GM19025 (cell line): ENCODE measurements around the gene TNFSF13.

ENCODE experiments used
- ATAC-seq: cut with Tn5 transposase; IDR thresholded peaks from one replicate; pipeline ENCODE4 v1.9.1; 2021; ENCODE audit warnings: mild to moderate bottlenecking, low read depth, moderate library complexity; ENCODE audit not compliant: unreplicated experiment

TNFSF13 gene

DNA sequence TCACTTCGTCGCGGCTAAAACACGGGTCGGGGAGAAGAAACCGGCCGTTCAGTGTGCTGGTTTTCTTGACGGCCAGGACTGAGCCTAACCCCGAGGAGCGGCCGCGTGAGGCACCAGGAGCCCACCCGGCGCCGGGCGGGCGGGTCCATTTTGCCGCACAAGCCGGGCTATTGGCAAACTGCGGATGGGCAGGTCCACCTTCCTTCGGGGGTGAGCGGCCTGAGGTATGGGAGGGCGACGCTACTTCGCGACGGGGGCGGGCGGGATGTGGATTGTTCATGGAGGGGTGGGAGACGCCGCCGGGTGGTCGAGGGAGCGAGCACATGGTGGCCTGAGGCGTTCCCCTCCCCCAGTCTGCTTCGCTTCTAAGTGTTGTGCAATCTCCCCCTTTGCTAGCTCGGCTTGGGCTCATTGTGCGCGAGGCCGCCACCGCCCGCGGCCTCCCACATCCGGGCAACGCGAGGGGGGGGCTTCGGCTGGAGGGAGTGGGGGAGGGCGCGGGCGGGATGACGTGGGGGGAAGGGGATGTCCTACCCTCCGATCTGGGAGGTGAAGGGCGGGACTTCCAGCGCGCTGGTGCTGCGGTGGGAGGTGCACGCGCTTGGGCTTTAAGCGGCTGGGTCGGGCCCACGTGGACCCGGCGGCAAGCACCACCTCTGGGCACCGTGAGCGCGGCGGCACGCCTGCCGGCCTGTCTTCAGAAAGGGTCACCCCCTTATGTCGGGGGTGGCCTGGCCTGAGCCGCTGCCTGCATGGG, 15.0 kb downstream of the TNFSF13 start:
- no peak for ATAC-seq

DNA sequence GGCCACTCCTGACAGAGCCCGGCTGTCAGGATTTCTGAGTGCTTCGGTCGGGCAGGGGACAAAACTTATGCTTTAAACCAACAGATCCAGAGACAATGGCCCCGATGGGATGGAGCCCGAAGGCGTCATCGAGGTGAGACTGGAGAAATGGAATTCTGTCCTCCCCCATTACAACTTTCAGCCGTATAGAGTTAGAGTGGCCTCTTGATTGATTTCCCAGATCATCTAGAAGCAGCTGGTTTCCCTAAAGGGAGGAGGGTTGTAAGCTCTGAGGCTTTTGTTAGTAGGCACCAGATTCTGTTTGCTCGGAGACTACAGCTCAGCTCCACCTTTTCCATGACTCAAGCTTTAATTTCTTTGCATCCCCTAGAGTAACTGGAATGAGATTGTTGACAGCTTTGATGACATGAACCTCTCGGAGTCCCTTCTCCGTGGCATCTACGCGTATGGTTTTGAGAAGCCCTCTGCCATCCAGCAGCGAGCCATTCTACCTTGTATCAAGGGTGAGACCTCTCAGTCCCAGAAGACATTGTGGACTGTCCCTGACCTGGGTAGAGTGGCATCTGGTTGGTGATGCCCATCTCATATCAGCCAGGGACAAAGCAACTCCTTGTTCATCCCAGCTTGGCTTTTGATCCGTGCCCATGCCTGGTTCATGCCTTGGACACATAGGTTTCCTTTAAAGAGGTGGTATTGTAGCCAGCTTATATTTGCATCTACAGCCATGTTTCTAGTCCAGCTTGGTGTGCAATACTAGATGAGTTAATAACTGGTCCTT, 15.8 kb downstream of the TNFSF13 start:
- no peak for ATAC-seq

- ATAC-seq = no peak
These were observed 16.9 kb downstream of the TNFSF13 start for GRCh38 chr17:7575481-7575883.

- ATAC-seq = no peak
These were observed 17.4 kb downstream of the TNFSF13 start for GRCh38 chr17:7575959-7576358.

DNA sequence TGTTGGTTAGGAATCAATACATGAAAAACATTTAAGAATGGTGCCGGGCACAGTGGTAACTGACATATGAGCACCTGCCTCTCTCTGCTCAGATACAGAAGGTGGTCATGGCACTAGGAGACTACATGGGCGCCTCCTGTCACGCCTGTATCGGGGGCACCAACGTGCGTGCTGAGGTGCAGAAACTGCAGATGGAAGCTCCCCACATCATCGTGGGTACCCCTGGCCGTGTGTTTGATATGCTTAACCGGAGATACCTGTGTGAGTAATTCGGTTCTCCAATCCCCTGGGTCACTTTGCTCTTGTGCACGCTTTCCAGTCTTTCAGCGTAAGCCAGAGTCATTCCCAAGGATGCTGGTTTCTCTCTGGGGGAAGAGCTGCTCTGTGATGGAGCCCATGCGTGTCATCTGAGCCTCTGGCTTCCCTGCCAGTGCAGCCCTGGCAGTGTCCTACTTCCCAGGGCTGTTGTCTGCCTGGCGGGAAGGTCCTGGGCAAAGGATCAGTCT, 17.9 kb downstream of the TNFSF13 start:
- no peak for ATAC-seq

DNA sequence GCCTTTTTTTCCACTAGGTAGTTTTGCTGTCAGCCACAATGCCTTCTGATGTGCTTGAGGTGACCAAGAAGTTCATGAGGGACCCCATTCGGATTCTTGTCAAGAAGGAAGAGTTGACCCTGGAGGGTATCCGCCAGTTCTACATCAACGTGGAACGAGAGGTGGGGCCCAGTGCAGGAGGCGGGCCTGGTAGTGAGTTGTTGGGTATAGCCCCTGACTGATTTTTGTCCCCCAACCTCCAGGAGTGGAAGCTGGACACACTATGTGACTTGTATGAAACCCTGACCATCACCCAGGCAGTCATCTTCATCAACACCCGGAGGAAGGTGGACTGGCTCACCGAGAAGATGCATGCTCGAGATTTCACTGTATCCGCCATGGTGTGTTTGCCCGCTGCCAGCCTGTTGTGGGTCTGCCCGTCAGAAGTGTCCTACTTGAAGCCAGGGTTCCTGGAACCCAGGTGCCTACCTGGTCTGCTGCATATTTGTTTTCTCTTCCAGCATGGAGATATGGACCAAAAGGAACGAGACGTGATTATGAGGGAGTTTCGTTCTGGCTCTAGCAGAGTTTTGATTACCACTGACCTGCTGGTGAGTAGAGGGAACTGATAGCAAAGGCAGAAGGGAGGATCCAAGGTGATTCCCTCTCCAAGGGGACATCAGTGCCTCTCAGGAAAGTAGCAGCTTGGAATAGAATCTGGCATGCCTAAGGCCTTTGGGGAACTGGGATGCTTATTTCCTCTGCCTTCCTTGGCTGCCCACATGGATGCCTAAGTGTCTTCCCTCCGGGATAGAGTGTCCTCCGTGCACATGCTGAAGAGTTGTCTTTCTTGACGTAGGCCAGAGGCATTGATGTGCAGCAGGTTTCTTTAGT, 19.0 kb downstream of the TNFSF13 start:
- no peak for ATAC-seq

DNA sequence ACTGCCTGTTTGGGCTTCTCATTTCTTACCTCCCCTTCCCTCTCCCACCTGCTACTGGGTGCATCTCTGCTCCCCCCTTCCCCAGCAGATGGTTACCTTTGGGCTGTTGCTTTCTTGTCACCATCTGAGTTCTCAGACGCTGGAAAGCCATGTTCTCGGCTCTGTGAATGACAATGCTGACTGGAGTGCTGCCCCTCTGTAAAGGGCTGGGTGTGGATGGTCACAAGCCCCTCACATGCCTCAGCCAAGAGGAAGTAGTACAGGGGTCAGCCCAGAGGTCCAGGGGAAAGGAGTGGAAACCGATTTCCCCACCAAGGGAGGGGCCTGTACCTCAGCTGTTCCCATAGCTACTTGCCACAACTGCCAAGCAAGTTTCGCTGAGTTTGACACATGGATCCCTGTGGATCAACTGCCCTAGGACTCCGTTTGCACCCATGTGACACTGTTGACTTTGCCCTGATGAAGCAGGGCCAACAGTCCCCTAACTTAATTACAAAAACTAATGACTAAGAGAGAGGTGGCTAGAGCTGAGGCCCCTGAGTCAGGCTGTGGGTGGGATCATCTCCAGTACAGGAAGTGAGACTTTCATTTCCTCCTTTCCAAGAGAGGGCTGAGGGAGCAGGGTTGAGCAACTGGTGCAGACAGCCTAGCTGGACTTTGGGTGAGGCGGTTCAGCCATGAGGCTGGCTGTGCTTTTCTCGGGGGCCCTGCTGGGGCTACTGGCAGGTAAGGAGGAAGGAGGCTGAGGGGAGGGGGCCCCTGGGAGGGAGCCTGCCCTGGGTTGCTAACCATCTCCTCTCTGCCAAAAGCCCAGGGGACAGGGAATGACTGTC, 20.7 kb downstream of the TNFSF13 start, which contains the start of gene CD68:
Gene CD68 (plus strand): TSS at position 638 of the 833 bp plus-strand sequence. CDS start 40 bp downstream, at position 678.
- peak; percentile 34 for ATAC-seq

DNA sequence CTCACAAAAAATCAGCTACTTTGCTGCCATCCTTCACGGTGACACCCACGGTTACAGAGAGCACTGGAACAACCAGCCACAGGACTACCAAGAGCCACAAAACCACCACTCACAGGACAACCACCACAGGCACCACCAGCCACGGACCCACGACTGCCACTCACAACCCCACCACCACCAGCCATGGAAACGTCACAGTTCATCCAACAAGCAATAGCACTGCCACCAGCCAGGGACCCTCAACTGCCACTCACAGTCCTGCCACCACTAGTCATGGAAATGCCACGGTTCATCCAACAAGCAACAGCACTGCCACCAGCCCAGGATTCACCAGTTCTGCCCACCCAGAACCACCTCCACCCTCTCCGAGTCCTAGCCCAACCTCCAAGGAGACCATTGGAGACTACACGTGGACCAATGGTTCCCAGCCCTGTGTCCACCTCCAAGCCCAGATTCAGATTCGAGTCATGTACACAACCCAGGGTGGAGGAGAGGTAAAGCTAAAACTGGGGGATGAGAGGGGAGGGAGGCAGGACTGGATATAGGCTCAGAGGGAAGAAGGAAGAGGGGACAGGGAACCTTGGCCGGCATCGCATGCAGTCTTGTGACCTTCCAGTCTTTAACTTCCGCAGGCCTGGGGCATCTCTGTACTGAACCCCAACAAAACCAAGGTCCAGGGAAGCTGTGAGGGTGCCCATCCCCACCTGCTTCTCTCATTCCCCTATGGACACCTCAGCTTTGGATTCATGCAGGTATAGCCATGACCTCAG, 21.5 kb downstream of the TNFSF13 start:
- ATAC-seq = no peak

- ATAC-seq = no peak
These were observed 22.3 kb downstream of the TNFSF13 start for GRCh38 chr17:7580604-7581575.

DNA sequence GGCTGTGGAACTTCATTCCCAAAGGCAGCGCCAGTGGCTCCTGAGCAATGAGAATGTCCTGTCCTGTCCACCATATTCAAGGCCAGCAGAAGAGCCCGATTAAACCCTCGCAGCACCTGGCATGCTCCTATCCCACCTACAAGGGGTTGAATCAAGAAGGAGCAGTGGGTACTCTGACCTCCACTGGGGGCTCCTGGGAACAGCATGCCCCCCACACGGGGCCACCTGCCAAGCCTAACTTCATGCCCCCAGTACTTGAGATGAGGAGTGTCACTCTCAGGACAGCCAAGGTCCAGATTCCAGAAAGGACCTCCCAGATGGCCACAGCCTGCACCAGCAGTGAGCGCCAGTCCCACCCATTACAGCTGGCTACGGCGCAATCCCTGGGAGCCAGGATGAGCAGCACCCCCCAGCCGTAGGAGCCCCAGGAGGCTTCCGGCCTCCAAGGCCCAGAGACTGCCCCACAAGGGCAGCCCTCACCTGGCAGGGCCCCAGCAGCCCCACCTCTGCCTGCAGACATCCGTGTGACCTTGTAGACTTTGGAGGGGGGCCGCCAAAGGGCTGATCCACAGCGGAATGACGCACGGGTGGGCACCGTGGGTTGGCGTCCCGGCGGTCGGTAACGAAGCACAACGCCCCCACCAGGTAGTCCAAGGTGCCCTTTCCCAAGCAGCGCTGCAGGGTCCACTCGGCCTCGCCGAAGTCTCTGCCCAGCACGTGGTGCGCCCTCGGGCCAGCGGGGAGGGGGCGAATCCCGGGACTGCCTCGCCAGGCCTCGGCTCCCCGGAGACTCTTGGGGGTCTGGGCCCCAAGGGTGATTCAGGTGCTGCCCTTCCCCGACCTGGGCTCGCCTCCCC, 24.1 kb downstream of the TNFSF13 start:
- ATAC-seq = no peak

DNA sequence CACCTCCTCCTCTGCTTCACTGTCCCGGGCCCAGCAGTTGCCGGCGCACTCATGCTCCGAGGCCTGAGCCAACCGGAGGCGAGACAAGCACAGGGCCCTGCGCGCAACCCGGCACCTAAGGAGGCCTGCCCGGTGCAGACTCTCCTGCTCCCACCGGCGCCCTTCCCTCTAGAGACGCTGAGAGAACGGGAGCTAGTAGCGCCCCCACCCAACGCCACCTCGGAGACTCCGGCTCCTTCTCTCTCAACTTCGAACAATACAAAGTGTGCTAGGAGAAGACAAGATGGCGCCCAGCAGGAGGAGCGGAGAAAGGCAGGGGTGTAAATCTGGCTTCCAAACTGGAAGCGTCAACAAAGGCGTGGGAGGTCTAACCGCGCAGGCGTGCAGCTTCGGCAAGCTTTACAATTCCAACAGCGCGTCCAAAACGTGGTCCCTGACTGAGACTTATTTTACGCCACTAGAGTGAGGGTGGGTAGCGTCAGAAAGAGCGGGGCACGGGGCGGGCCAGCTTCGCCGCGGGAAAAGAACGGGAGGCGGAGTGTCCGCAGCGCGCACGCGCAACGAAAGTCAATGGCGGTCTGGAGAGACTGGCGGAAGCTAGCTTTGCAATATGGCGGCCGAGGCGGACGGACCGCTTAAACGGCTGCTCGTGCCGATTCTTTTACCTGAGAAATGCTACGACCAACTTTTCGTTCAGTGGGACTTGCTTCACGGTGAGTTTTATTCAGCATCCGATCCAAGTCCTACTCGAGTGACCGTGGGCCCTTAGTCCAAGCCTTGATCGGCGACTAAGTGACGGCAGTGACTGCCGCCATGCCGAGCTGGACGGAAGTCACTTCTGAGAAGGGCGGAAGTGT, 24.9 kb downstream of the TNFSF13 start, which contains the start of gene MPDU1:
Gene MPDU1 (plus strand): TSS at position 600 of the 857 bp plus-strand sequence. CDS start 11 bp downstream, at position 611.
- peak; percentile 70 for ATAC-seq

DNA sequence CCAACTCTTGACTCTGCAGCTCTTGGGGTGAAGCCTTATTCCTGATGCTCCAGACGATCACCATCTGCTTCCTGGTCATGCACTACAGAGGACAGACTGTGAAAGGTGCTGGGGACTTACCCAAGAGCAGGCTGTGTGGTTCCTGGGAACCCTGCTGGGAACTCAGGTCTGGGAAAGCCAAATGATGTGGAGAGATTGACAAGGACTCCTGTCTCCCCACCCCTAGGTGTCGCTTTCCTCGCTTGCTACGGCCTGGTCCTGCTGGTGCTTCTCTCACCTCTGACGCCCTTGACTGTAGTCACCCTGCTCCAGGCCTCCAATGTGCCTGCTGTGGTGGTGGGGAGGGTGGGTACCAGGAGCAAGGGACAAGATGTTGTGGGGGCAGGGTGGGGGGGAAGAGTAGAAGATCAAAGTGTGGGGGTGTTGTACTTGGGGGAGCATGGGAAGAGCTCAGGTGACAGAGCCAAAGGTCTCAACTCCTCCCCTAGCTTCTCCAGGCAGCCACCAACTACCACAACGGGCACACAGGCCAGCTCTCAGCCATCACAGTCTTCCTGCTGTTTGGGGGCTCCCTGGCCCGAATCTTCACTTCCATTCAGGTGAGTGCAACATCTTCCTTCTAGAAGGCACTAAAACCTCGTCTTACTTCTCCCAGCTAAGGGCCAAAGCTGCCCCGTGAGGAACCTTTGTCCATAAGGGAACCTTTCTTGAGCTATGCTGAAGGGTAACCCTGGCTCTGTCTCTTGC, 28.3 kb downstream of the TNFSF13 start:
- ATAC-seq = no peak

DNA sequence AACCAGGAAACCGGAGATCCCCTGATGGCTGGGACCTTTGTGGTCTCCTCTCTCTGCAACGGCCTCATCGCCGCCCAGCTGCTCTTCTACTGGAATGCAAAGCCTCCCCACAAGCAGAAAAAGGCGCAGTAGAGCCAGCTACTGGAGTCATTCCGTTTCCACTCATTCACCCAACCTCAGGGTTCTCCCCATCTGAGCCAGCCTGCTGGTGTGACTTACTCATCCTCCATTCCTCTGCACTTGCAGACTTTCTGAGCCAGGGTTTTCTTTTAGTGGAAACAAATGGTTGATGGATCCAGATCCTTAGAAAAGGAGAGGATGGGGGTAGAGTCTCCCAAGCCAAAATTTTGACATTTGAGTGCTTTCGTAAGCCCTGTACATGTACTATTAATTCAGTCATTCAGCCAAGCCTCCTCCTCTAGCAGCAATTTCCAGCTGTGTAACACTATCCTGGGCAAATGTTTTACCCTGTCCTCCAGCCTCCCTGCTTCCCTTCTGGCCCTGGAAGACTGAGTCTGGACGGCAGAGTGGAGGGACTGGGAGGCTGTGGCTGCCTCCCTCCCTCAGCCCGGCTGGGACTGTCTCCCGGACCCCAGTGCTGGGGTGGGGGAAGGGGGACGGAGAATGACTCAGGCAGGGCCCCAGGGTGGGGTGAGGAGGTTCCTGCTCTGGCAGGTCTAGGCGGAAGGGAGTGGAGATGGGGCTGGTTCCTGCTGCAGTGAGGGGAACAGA, 29.0 kb downstream of the TNFSF13 start:
- no peak for ATAC-seq

- ATAC-seq = no peak
These were observed 30.1 kb downstream of the TNFSF13 start for GRCh38 chr17:7588553-7589203.
